ENCODE data around the gene ADAMTS16.

- TF ChIP-seq CTCF (IDR thresholded peaks at IDR 0.05 in 4 of 5, conservative IDR thresholded peaks at IDR 0.05 in 1 of 5) (no peak), POLR2A (IDR thresholded peaks at IDR 0.05) (no peak)
Observed at GRCh38 chr5:5342784-5343183, 202.7 kb downstream of the ADAMTS16 start.
